NCI-H82 (cell line): ENCODE results near the gene IDI2.
"Not testable (repeated sequence)": the region's sequence is repeated elsewhere in the genome, so short reads cannot be mapped to it uniquely, and the experiment has no call there.

Source experiments
- DNase-seq: peaks from one replicate; lab custom pipeline; 2025; lab: John Stamatoyannopoulos, UW

The IDI2 gene

DNA sequence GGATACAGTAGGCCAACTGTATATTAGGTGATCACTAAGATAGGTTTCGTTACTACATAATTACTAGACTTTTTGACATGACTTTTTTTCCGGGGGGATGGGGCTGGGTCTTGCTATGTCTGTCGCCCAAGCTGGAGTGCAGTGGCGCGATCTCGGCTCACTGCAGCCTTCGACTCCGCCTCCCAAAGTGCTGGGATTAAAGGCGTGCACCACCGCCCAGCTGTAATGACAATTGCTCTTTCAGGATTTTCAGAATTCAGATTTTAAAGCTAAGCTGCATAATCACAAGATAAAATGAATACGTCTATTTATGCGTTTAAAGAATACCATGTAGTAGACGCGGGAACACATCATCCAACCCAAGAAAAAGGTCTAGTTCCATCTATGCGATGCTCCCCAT is 22.3 kb upstream of the IDI2 start:
- peak; percentile 64 for DNase-seq

- DNase-seq = no peak
Observed at GRCh38 chr10:1045415-1045814, 19.8 kb upstream of the IDI2 start.

DNA sequence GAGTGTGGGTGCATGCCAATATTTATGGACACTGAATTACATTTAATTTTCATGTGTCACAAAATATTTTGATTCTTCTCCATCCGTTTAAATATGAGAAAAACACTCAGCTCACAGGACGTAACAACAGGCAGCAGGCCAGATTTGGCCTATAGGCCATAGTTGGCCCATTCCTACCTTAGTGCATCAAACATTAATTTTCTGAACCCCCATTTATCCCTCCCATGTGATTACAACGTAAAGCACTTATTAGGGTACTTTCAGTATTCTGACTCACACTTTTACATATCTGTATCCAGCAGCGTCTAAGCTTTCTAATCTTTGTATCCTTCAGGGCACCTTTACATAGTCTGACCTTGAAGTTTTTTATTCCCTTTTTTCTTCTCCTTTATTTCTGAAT is 19.3 kb upstream of the IDI2 start:
- DNase-seq = no peak

- DNase-seq = no peak
Observed at GRCh38 chr10:1044146-1044545, 18.5 kb upstream of the IDI2 start.

DNA sequence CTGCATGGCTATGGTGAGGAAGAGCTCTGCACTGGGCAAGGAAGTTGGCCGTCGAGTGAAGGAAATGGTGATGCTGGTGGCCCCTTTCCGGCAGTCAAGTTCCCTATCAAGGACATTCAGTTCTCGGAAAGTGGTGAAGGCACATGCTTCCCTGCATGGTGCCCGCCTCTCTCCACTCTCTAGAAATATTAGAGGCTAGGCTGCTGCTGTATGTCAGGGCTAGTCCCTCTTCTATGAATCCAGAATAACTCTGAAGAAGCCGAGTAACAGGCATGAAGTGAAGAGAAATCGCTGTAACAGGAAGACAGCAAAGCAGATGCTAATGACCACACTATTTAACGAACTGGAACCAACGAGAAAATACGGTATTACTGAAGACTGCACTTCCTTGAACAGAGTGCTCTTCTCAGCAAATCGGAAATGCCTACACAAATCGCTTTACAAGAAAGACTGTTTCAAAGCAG is 17.9 kb upstream of the IDI2 start:
- DNase-seq = no peak

GRCh38 chr10:1041514-1041913 is 15.9 kb upstream of the IDI2 start:
- no peak for DNase-seq

GRCh38 chr10:1040133-1040532 is 14.5 kb upstream of the IDI2 start:
- DNase-seq = no peak

GRCh38 chr10:1038769-1039168 is 13.1 kb upstream of the IDI2 start:
- DNase-seq = not testable (repeated sequence)

DNA sequence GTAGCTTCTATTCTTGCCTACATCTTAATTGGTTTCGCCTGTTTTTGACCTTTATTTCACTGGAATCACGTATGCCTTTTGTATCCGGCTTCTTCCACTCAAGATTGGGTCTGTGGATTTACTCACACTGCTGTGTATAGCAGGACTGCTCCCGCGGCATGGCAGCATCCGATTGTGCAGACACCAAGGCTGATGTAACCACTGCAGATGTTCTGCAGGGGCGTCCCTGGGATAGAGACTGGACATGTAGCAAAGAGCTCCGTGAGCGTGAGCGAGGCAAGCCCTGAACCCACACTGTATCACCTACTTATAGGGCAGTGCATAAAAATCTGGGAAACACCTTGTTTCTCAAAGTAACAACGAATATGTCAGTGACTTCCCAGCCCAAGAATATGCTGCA is 11.4 kb upstream of the IDI2 start:
- DNase-seq = no peak

- no peak for DNase-seq
Observed at GRCh38 chr10:1036341-1036791, 10.7 kb upstream of the IDI2 start.

DNA sequence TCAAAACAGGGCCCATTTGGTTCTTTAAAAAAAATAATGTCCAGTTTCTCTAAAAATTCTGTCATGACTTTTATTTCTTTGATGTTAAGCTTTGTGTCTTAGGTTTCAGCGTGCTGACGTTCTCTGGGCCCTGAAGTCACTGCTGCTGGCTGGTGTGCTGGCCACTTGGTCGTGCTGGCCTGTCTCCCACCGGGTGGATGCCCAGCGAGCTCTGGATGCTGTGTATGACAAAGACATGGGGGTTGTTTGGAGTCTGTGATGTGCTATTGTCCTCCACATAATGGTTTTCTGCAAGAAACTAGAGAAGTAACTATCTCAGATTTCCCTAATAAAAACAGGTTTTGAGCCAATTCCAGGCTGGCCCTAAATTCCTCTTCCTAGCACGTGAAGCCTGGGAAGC is 9.5 kb upstream of the IDI2 start:
- DNase-seq = no peak

DNA sequence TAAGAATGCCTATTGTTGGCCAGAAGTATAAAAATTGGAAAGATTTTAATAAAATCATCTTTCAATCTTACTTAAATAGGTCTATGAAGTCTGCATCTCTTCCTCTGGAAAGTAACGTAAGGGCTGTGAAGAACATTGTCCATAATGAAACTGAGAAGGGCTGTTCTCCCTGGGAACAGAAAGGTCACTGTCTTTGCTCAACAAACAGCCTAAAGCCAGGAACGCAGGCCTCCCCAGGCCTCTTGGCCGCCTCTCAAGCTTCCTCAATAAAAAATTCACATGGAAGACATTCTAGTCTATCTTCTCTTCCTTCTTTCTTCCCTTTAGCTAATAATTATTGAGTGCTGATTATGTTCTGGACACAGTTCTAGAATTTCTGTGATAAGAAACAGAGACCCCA is 9.1 kb upstream of the IDI2 start:
- DNase-seq = no peak

DNA sequence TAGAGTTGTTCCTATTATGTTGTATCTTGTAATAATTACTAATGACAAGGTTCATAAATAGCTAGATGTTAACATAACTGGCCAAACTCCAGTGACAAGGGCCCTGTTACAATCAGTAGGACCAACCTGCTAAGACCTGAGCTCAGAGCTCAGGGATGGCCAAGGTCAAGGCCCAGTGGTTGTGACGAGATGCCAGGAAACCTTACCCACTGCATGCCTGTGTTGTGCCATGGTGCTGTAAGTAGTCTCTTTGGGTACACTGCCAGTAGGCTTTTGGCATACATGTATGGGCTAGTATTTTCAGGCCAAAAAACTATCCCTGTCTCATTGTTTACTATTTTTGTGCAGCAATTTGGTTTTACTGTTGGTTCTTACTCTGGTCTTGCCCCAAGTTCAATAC is 7.9 kb upstream of the IDI2 start:
- no peak for DNase-seq

GRCh38 chr10:1029838-1030237 is 4.2 kb upstream of the IDI2 start:
- DNase-seq = no peak

DNA sequence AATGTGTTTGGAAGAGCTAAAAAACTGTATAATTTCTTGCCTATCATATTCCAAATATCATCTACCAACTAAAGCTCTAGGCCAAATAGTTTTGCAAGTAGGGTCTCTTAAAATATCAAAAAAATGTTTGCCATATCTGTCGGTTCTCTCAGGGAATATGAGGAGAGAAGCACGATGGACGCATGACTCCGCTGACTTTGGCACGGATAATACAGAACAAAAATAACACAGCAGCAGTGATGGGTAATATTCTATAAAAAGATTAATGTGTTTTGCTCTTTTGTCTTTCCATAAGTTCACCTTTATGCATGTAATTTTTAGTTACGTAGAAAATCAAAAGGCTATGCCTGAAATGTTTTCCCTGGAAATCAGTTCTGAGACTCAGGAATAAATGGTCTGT is 919 bp upstream of the IDI2 start:
- no peak for DNase-seq

DNA sequence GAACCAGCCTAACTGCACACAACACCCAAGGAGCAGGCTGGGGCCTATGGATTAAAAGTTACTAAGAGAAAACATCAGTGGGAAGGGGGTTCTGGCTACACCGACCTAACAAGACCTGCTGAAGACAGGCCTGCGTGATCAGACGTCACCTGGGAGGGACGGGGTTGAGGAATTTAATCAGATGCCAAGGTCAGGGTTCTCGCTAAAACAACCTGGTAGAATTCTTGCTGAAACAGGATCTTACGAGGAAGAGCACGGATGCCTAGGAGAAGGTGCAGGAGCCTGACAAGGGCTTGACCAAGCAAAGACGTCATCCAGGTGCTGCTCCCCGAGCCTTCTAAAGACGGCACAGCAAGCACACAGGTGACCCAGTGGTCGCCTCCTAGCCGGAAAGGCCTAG is 1.6 kb downstream of the IDI2 start:
- no peak for DNase-seq

DNA sequence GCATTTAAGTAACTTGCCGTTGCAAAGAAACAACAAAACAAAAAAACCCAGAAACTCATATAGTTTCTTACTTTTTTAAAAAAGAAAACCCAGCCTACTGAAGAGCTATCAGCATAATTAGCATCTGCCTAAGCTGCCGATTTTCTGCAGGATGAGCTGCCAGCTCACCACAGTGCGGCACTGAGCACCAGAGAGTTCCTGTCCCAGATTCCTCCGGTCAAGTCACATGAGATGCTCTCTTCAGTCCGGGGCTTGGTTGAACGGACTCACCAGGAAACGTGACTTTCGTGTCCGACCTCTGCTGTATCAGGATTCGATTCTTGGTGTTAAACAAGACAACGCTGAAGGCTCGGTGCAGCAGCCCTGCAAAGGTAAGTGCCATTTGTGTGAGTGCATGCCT is 3.2 kb downstream of the IDI2 start:
- DNase-seq = peak; percentile 14

DNA sequence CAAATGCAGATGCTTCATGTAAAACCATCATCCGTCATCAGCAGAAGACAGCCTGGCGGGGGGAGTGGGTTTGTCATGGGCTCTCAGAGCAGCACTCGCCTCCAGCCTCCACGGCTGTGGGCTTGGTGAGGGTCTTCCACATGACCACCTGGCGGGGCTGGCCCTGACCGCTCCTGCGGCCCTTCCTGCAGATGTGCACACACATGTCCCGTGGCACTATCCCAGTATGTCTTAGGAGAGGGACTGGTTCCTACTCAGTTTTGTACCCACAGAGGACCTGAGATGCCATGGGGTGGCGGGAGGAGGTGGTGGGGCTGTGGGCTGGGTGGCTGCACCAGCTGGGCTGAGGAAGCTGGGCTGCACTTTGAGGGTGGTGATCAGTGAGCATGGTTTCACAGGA is 4.7 kb downstream of the IDI2 start:
- DNase-seq = no peak

- no peak for DNase-seq
Observed at GRCh38 chr10:1020460-1020859, 5.2 kb downstream of the IDI2 start.

DNA sequence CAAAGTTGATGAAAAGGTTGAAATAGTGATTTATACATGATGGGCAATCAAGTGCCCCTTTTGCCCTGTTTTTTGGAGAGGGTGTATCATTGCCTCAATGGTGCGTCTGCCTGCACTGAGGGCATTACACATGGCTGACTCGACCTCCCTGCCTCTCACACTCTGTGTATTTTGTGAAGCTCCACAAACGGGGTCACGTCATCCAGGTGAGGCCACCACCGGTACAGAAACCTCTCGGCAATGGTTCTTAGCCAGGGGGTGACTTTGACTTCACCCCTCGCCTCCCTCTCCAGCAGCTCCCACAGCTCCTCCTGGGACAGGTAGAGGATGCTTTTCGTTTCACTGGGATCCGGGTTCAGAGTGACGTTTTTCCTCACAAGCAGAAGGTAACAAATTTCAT is 6.3 kb downstream of the IDI2 start:
- DNase-seq = no peak

DNA sequence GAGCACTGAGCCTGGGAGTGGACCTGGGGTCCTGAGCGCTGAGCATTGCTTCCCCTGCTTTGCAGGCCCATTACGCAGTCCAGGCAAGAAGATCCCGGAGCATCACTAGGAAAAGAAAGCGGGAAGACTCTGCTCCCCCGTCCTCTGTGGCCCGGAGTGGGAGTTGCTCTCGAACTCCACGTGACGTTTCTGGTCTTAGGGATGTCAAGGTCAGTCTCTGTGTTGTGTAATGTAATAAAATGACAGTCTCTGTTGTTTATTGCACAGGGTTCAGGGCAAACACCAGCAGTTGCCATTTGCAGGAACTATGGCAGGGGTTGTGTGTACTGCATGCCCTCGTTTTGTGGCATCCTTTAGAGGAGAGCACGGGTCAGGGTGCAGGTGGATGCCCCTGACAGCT is 10.0 kb downstream of the IDI2 start:
- no peak for DNase-seq

GRCh38 chr10:1011696-1012095 is 14.0 kb downstream of the IDI2 start:
- DNase-seq = no peak

- DNase-seq = no peak
Observed at GRCh38 chr10:1010703-1011102, 15.0 kb downstream of the IDI2 start.

DNA sequence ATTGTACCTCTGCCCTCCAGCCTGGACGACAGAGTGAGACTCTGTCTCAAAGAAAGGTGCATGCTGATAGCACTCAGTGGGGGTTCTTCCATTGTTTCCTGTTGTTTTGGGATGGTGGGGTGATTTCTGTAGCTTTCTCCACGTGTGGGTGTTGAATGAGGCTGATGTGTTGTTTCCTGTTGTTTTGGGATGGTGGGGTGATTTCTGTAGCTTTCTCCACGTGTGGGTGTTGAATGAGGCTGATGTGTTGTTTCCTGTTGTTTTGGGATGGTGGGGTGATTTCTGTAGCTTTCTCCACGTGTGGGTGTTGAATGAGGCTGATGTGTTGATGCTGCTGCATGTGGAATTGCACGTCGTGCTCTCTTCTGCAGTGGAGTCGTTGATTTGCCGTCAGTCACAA is 15.7 kb downstream of the IDI2 start:
- not testable (repeated sequence) for DNase-seq

- DNase-seq = no peak
Observed at GRCh38 chr10:1009071-1009494, 16.6 kb downstream of the IDI2 start.
